ENCODE results near the gene CNTNAP2.
"Not testable (repeated sequence)": the region's sequence is repeated elsewhere in the genome, so short reads cannot be mapped to it uniquely, and the experiment has no call there.

CNTNAP2 gene

DNA sequence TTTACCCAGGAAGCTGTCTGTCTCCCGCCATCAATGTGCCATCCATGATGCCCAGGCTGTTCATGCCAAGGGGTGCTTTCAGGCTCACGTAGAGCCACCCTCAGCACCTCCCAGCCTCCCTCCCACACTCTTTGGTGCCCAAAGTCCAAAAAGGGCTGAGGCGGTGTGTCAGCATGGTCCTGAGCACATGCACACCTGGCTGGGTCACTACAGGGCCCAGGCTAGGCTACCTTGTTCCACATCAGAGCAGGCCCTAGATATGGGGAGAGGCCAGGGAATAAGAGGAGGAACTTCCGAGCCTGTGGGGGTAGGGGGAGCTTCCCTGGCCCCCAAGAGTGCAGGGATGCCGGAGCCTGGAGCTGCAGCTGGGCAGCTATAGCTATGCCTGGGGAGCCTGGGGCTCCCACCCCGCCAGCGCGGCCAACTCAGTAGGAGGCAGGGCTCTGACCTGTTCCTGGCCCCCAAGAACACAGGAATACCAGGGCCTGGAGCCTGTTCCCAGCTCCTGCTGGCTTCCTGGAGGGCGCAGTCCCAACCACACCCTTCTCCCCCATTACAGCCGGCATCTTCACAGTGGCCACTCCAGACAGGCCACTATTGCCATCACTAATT is 2340.8 kb downstream of the CNTNAP2 start:
- H3K4me2 ChIP-seq (ENCODE audit: low read length), result no peak overlapping the region
- H3K9ac ChIP-seq (ENCODE audit: low read length), result no peak overlapping the region
- WGBS (ENCODE audit: extremely low coverage, insufficient coverage, insufficient read length), result no CpG with 5 or more reads among the region's 10 CpGs
- no peak overlapping the region for H3K4me3 ChIP-seq (ENCODE audit: low read depth, low read length)
- H3K14ac ChIP-seq (ENCODE audit: low read length), result no peak overlapping the region
- no peak overlapping the region for H2BK5ac ChIP-seq (ENCODE audit: low read depth, low read length, poor library complexity)
- H3K4me1 ChIP-seq (ENCODE audit: control insufficient read depth in 1 of 2, insufficient read depth in 2 of 2, low read length in 2 of 2), result peaks cover 0 to 5% of the 10 kb centered on the region in 2 experiments
- no peak overlapping the region for H2BK12ac ChIP-seq (ENCODE audit: low read length)
- H4K12ac ChIP-seq (ENCODE audit: low read depth, low read length), result no peak overlapping the region
- H3K23ac ChIP-seq (ENCODE audit: low read length), result no peak overlapping the region
- H3K79me2 ChIP-seq (ENCODE audit: control insufficient read depth, insufficient read depth, low read length, poor library complexity), result no peaks in the 10 kb centered on the region
- no peak overlapping the region for H2AK5ac ChIP-seq (ENCODE audit: low read length)
- peaks cover 2% of the 10 kb centered on the region for H3K9me3 ChIP-seq (ENCODE audit: insufficient read depth, low read depth, low read length)
- no peak overlapping the region for H4K8ac ChIP-seq (ENCODE audit: low read depth, low read length)
- no peak overlapping the region for H2BK120ac ChIP-seq (ENCODE audit: insufficient read depth, low read length, poor library complexity)
- no peak overlapping the region for H2AFZ ChIP-seq (ENCODE audit: insufficient read depth, low read length, poor library complexity)
- no peak overlapping the region for H3K4ac ChIP-seq (ENCODE audit: low read depth, low read length)
- no peak overlapping the region for H3K27ac ChIP-seq (ENCODE audit: low read depth, low read length)
- no peaks in the 10 kb centered on the region for H3K79me1 ChIP-seq (ENCODE audit: low read length)
- H4K91ac ChIP-seq (ENCODE audit: low read depth, low read length), result no peak overlapping the region
- no peaks in the 10 kb centered on the region for H3K27me3 ChIP-seq (ENCODE audit: insufficient read depth, low read length)
- peaks cover 0 to 2% of the 10 kb centered on the region in 2 experiments for H3K36me3 ChIP-seq (ENCODE audit: control insufficient read depth in 1 of 2, insufficient read depth in 2 of 2, low read length in 2 of 2)
- no peak for DNase-seq
- no peak overlapping the region for H3K18ac ChIP-seq (ENCODE audit: low read length)

DNA sequence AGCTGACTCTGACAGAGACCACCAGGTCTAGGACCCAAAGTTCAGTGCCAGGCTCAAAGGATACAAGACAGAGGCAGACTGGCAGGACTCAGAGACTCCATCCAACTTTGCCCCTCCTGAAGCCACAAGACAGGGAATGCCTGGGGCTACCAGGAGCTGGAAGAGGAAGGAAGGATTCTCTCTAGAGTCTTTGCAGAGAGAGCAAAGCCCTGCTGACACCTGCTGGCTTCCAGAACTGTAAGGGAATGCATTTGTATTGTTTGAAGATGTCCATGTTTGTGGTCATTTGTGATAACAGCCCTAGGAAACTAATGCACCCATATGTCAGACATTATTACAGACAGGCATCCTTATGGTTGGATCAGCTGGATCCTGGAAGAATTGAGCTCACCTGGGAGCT is 2341.7 kb downstream of the CNTNAP2 start:
- Histone ChIP-seq H2AK5ac (ENCODE audit: low read length) (no peak overlapping the region), H3K14ac (ENCODE audit: low read length) (no peak overlapping the region), H4K12ac (ENCODE audit: low read depth, low read length) (no peak overlapping the region), H3K4me2 (ENCODE audit: low read length) (no peak overlapping the region), H4K91ac (ENCODE audit: low read depth, low read length) (no peak overlapping the region), H3K79me1 (ENCODE audit: low read length) (no peaks in the 10 kb centered on the region), H2BK12ac (ENCODE audit: low read length) (no peak overlapping the region), H3K18ac (ENCODE audit: low read length) (no peak overlapping the region), H3K23ac (ENCODE audit: low read length) (no peak overlapping the region), H2BK5ac (ENCODE audit: low read depth, low read length, poor library complexity) (no peak overlapping the region), H3K27me3 (ENCODE audit: insufficient read depth, low read length) (no peaks in the 10 kb centered on the region), H3K4me1 (ENCODE audit: control insufficient read depth in 1 of 2, insufficient read depth in 2 of 2, low read length in 2 of 2) (peaks cover 0 to 7% of the 10 kb centered on the region in 2 experiments), H4K8ac (ENCODE audit: low read depth, low read length) (no peak overlapping the region), H2AFZ (ENCODE audit: insufficient read depth, low read length, poor library complexity) (no peak overlapping the region), H3K4ac (ENCODE audit: low read depth, low read length) (no peak overlapping the region), H2BK120ac (ENCODE audit: insufficient read depth, low read length, poor library complexity) (no peak overlapping the region), H3K4me3 (ENCODE audit: low read depth, low read length) (no peak overlapping the region), H3K79me2 (ENCODE audit: control insufficient read depth, insufficient read depth, low read length, poor library complexity) (no peaks in the 10 kb centered on the region), H3K9ac (ENCODE audit: low read length) (no peak overlapping the region), H3K27ac (ENCODE audit: low read depth, low read length) (no peak overlapping the region), H3K36me3 (ENCODE audit: control insufficient read depth in 1 of 2, insufficient read depth in 2 of 2, low read length in 2 of 2) (peaks cover 0 to 2% of the 10 kb centered on the region in 2 experiments), H3K9me3 (ENCODE audit: insufficient read depth, low read depth, low read length) (peaks cover 4% of the 10 kb centered on the region)
- DNase-seq, result no peak

GRCh38 chr7:148461392-148462179 is 2345.0 kb downstream of the CNTNAP2 start:
- DNase-seq, result no peak
- peak overlapping the region; percentile 4 for H3K27ac ChIP-seq (ENCODE audit: low read depth, low read length)
- H3K9ac ChIP-seq (ENCODE audit: low read length), result no peak overlapping the region
- no peak overlapping the region for H3K4me3 ChIP-seq (ENCODE audit: low read depth, low read length)
- no peak overlapping the region for H2BK5ac ChIP-seq (ENCODE audit: low read depth, low read length, poor library complexity)
- no peak overlapping the region for H3K23ac ChIP-seq (ENCODE audit: low read length)
- peaks cover 2% of the 10 kb centered on the region for H3K9me3 ChIP-seq (ENCODE audit: insufficient read depth, low read depth, low read length)
- no peak overlapping the region for H4K12ac ChIP-seq (ENCODE audit: low read depth, low read length)
- no peak overlapping the region for H3K18ac ChIP-seq (ENCODE audit: low read length)
- H2BK12ac ChIP-seq (ENCODE audit: low read length), result no peak overlapping the region
- peaks cover 0 to 8% of the 10 kb centered on the region in 2 experiments for H3K4me1 ChIP-seq (ENCODE audit: control insufficient read depth in 1 of 2, insufficient read depth in 2 of 2, low read length in 2 of 2)
- H3K4me2 ChIP-seq (ENCODE audit: low read length), result no peak overlapping the region
- WGBS (ENCODE audit: extremely low coverage, insufficient coverage, insufficient read length), result no CpG with 5 or more reads among the region's 4 CpGs
- H2BK120ac ChIP-seq (ENCODE audit: insufficient read depth, low read length, poor library complexity), result no peak overlapping the region
- no peaks in the 10 kb centered on the region for H3K79me2 ChIP-seq (ENCODE audit: control insufficient read depth, insufficient read depth, low read length, poor library complexity)
- H3K14ac ChIP-seq (ENCODE audit: low read length), result no peak overlapping the region
- H2AFZ ChIP-seq (ENCODE audit: insufficient read depth, low read length, poor library complexity), result no peak overlapping the region
- no peak overlapping the region for H3K4ac ChIP-seq (ENCODE audit: low read depth, low read length)
- H3K36me3 ChIP-seq (ENCODE audit: control insufficient read depth in 1 of 2, insufficient read depth in 2 of 2, low read length in 2 of 2), result no peaks in the 10 kb centered on the region
- H3K79me1 ChIP-seq (ENCODE audit: low read length), result no peaks in the 10 kb centered on the region
- H3K27me3 ChIP-seq (ENCODE audit: insufficient read depth, low read length), result no peaks in the 10 kb centered on the region
- H2AK5ac ChIP-seq (ENCODE audit: low read length), result no peak overlapping the region
- H4K8ac ChIP-seq (ENCODE audit: low read depth, low read length), result no peak overlapping the region
- no peak overlapping the region for H4K91ac ChIP-seq (ENCODE audit: low read depth, low read length)

DNA sequence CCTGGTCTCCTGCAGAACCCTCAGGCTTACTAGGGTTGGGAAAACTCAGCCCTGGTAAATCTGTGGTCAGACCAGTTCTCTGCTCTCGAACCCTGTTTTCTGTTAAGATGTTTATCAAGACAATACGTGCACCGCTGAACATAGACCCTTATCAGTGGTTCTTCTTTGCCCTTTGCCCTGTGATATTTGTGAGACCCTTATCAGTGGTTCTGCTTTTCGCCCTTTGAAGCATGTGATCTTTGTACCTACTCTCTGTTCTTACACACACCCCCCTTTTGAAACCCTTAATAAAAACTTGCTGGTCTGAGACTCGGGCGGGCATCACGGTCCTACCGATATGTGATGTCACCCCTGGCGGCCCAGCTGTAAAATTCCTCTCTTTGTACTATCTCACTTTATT is 2346.2 kb downstream of the CNTNAP2 start:
- not testable (repeated sequence) for H3K79me2 ChIP-seq (ENCODE audit: control insufficient read depth, insufficient read depth, low read length, poor library complexity); H2BK5ac ChIP-seq (ENCODE audit: low read depth, low read length, poor library complexity)
- no CpG with 5 or more reads among the region's 9 CpGs for WGBS (ENCODE audit: extremely low coverage, insufficient coverage, insufficient read length)

More for the DNA sequence above, 2346.2 kb downstream of the CNTNAP2 start:
- H4K12ac ChIP-seq (ENCODE audit: low read depth, low read length); H2AFZ ChIP-seq (ENCODE audit: insufficient read depth, low read length, poor library complexity); H3K36me3 ChIP-seq (ENCODE audit: control insufficient read depth in 1 of 2, insufficient read depth in 2 of 2, low read length in 2 of 2); H2BK120ac ChIP-seq (ENCODE audit: insufficient read depth, low read length, poor library complexity); H4K91ac ChIP-seq (ENCODE audit: low read depth, low read length); H3K18ac ChIP-seq (ENCODE audit: low read length); H3K4ac ChIP-seq (ENCODE audit: low read depth, low read length); H3K9ac ChIP-seq (ENCODE audit: low read length); H3K23ac ChIP-seq (ENCODE audit: low read length); H2BK12ac ChIP-seq (ENCODE audit: low read length); H3K14ac ChIP-seq (ENCODE audit: low read length); H3K4me1 ChIP-seq (ENCODE audit: control insufficient read depth in 1 of 2, insufficient read depth in 2 of 2, low read length in 2 of 2); H3K9me3 ChIP-seq (ENCODE audit: insufficient read depth, low read depth, low read length); H3K79me1 ChIP-seq (ENCODE audit: low read length); H3K4me2 ChIP-seq (ENCODE audit: low read length); H4K8ac ChIP-seq (ENCODE audit: low read depth, low read length); H3K4me3 ChIP-seq (ENCODE audit: low read depth, low read length); H2AK5ac ChIP-seq (ENCODE audit: low read length); H3K27me3 ChIP-seq (ENCODE audit: insufficient read depth, low read length); DNase-seq: not testable (repeated sequence)
- peak overlapping the region; percentile 0 for H3K27ac ChIP-seq (ENCODE audit: low read depth, low read length)
